HTR-8/SVneo (cell line): ENCODE results near the gene JMJD8.

Experiments used
- DNase-seq: peaks from one replicate; pipeline ENCODE4 v3.0.0; 2011; ENCODE audit warnings: low spot score, mixed read lengths; ENCODE audit not compliant: insufficient read length
- FAIRE-seq: peaks from 2 replicates; lab custom pipeline; 2011; peaks lifted over from hg19 to GRCh38; lab: Jason Lieb, UNC

The JMJD8 gene

GRCh38 chr16:632486-633335 lies 51.4 kb downstream of the JMJD8 start:
- FAIRE-seq (no peak), DNase-seq (no peak)

- FAIRE-seq (no peak), DNase-seq (no peak)
Measured at GRCh38 chr16:631808-632358, 52.3 kb downstream of the JMJD8 start.
